Endothelial cell (in vitro differentiated cells): ENCODE results near the gene SLC5A2. TPM values are rescaled to one million over a fixed set of nuclear protein-coding genes. Genes with fewer than 3 reads are reported as not detected.
A peak's percentile ranks its signal among the peaks of the same experiment; 100 is the strongest.

ENCODE experiments used
- DNase-seq: peaks from one replicate; pipeline ENCODE4 v3.0.0; 2021; ENCODE audit warnings: low spot score
- H3K27ac Mint-ChIP-seq: one replicate; pipeline ENCODE4 v1.8.0; 2021; ENCODE audit warnings: mixed read lengths, inconsistent platforms; ENCODE audit not compliant: unreplicated experiment
- H3K27me3 Mint-ChIP-seq: one replicate; pipeline ENCODE4 v1.8.0; 2021; ENCODE audit warnings: mild to moderate bottlenecking, moderate library complexity, mixed read lengths, inconsistent platforms; ENCODE audit not compliant: unreplicated experiment
- H3K36me3 Mint-ChIP-seq: one replicate; pipeline ENCODE4 v1.8.0; 2021; ENCODE audit warnings: mild to moderate bottlenecking, low read depth, mixed read lengths, inconsistent platforms; ENCODE audit not compliant: unreplicated experiment
- H3K4me1 Mint-ChIP-seq: one replicate; pipeline ENCODE4 v1.8.0; 2021; ENCODE audit warnings: mild to moderate bottlenecking, mixed read lengths, inconsistent platforms; ENCODE audit not compliant: unreplicated experiment
- H3K4me3 Mint-ChIP-seq: one replicate; pipeline ENCODE4 v1.8.0; 2021; ENCODE audit warnings: mild to moderate bottlenecking, mixed read lengths, inconsistent platforms; ENCODE audit not compliant: unreplicated experiment
- H3K9me3 Mint-ChIP-seq: one replicate; pipeline ENCODE4 v1.8.0; 2021; ENCODE audit warnings: mixed read lengths, inconsistent platforms; ENCODE audit not compliant: unreplicated experiment
- total RNA-seq: library from RNA; stranded (reverse); fragmentation: NEBNext Ultra II Directional; extraction: Animal tissue kit (Norgen Biotek cat#: 25700); gene quantifications from one replicate; pipeline ENCODE4 v1.2.1, GENCODE V29; 2021; ENCODE audit not compliant: unreplicated experiment
- TF ChIP-seq, protein P1 (sequence below): fragments of 200-600 bp; sonication (generic); IDR thresholded peaks from one replicate; pipeline ENCODE4 v1.5.0; 2021; ENCODE audit warnings: antibody characterized with exemption; ENCODE audit not compliant: unreplicated experiment

SLC5A2 gene
- total RNA-seq, 1 donor from 2014 or later: not detected

DNA sequence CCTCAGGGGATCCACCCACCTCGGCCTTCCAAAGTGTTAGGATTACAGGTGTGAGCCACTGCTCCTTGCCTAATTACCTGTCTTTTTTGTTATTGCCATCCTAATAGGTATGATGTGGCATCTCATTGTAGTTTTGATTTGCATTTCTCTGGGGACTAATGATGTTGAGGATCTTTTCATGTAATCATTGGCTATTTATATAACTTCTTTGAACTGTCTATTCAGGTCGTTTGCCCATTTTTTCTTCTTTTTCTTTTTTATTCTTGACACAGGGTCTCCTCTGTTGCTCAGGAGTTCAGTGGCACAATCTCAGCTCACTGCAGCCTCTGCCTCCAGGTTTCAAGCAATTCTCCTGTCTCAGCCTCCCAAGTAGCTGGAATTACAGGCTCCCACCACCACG, 12.3 kb upstream of the SLC5A2 start:
- peaks cover 15% of the 10 kb centered on the region for H3K4me1 Mint-ChIP-seq
- H3K27ac Mint-ChIP-seq: no peak overlapping the region
- H3K36me3 Mint-ChIP-seq: peaks cover 30% of the 10 kb centered on the region
- peaks cover 12% of the 10 kb centered on the region for H3K27me3 Mint-ChIP-seq
- TF ChIP-seq, protein P1, sequence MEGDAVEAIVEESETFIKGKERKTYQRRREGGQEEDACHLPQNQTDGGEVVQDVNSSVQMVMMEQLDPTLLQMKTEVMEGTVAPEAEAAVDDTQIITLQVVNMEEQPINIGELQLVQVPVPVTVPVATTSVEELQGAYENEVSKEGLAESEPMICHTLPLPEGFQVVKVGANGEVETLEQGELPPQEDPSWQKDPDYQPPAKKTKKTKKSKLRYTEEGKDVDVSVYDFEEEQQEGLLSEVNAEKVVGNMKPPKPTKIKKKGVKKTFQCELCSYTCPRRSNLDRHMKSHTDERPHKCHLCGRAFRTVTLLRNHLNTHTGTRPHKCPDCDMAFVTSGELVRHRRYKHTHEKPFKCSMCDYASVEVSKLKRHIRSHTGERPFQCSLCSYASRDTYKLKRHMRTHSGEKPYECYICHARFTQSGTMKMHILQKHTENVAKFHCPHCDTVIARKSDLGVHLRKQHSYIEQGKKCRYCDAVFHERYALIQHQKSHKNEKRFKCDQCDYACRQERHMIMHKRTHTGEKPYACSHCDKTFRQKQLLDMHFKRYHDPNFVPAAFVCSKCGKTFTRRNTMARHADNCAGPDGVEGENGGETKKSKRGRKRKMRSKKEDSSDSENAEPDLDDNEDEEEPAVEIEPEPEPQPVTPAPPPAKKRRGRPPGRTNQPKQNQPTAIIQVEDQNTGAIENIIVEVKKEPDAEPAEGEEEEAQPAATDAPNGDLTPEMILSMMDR: no peak
- H3K9me3 Mint-ChIP-seq: no peaks in the 10 kb centered on the region
- no peak for DNase-seq
- H3K4me3 Mint-ChIP-seq: no peak overlapping the region

DNA sequence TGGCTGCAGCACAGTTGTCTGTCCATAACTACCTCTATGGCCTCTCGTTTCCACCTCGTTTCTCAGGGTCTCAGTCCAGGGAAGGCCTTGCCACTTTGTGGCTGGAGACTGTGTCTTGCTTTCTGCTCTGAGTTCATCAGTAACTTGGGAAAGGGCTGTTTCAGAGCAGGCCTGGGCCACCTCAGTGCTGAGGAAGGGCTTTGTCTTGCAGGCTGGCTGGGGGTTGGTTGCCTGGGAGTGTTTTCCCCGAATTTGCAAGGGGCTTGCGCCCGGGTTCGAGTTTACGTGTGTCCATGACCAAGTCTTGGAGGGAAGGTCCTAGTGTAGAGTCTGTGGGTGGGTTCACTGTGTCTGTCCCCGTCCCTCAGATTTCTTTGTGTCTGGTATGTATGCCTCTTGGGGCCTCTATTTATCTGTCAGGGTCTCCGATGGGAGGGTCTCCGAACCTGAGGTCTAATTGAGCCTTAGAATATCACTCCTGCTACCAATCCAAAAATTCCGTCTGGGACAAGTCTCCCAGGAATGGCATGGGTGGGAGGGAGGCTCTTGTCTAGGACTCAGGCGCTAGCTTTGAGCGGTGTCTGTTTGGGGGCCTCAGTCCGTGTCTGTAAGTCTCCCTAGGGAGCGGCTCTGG, 11.6 kb upstream of the SLC5A2 start:
- Mint-ChIP-seq H3K4me3 (peak overlapping the region; percentile 85), H3K36me3 (peaks cover 29% of the 10 kb centered on the region), H3K27me3 (peaks cover 12% of the 10 kb centered on the region), H3K9me3 (no peaks in the 10 kb centered on the region), H3K27ac (peak overlapping the region; percentile 72), H3K4me1 (peaks cover 15% of the 10 kb centered on the region)
- TF ChIP-seq, protein P1: no peak
- no peak for DNase-seq

DNA sequence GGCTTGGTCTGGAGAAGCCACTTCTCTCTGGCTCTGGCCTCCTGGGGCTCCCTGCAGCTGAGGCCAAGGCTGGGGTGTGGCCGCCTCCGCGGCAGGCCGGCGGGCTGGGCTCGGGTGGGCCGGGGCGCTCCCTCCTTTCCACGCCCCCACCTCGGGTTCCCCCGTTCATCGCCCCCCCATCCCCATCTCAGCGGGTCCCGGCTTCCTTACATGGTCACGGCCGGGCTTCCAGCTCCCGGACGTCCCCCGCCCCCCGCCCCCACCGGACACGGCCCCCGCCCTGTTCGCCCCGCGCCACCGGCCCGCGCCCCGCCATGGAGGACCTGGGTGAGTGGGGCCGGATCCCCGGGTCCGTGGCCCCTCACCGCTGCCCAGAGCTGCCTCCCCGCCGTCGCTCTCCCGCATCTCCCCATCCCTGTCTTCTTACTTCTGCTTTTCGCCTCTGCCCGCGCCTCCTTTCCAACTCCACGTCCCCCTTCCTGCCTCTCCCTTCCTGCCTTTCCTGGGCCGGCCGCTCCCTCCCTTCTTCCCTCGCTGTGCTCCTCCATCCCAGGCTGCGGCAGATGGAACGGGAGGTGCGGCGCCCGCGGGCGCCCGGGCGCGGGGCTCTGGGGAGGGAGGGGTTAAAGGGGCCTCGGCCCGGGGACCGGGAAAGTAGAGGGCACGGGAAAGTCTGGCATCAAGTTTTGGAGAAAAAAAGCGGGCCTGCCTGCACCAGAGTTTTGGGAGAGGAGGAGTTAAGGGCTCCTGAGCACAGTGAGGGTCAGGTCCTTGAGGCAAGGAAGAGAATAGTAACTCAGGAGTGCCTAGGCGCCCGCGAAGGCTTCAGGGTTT, 10.8 kb upstream of the SLC5A2 start, which contains the start of gene TGFB1I1:
Gene TGFB1I1, plus strand, starts transcription at position 278 of the 834 bp plus-strand sequence. Its CDS starts 37 bp downstream, at position 315.
- DNase-seq: no peak
- Mint-ChIP-seq H3K9me3 (no peaks in the 10 kb centered on the region), H3K36me3 (peaks cover 27% of the 10 kb centered on the region), H3K27ac (peak within 1 kb of the TSS; percentile 72), H3K27me3 (peaks cover 13% of the 10 kb centered on the region), H3K4me3 (peak within 1 kb of the TSS; percentile 88), H3K4me1 (peaks cover 10% of the 10 kb centered on the region)
- TF ChIP-seq, protein P1: no peak

DNA sequence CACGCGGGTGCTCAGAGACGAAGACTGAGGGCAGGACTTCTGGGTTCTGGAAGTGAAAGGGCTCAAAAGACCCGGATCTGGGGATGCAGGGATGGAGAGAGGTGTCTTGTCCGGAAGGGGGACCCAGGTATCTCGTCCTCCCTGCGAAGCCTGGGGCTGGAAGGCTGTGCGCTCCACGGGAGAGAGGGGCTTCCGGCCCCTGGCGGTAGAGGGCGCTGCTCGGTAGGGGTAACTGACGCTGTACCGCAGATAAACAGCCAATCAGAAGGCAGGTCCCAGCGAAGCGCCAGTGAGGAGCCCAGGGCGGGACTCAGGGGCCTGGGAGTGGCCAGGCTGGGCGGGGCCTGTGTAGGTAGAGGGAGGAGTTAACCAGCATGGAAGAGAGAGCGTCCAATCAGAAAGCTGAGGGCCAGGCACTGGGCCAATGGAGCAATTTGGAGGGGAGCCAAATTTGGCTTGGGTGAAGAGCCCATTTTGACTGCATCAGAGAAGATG, 10.2 kb upstream of the SLC5A2 start:
- H3K36me3 Mint-ChIP-seq: peaks cover 26% of the 10 kb centered on the region
- DNase-seq: peak; percentile 64
- peak overlapping the region; percentile 88 for H3K4me3 Mint-ChIP-seq
- TF ChIP-seq, protein P1: peak; percentile 77
- no peaks in the 10 kb centered on the region for H3K9me3 Mint-ChIP-seq
- H3K27me3 Mint-ChIP-seq: peaks cover 14% of the 10 kb centered on the region
- H3K4me1 Mint-ChIP-seq: peaks cover 10% of the 10 kb centered on the region
- peak overlapping the region; percentile 48 for H3K27ac Mint-ChIP-seq
